OCI-M2 (cell line): ENCODE data around the gene NECTIN1.

Experiments used
- DNase-seq: peaks from one replicate; lab custom pipeline; 2025; ENCODE audit not compliant: unreplicated experiment; lab: John Stamatoyannopoulos, UW

NECTIN1 gene

DNA sequence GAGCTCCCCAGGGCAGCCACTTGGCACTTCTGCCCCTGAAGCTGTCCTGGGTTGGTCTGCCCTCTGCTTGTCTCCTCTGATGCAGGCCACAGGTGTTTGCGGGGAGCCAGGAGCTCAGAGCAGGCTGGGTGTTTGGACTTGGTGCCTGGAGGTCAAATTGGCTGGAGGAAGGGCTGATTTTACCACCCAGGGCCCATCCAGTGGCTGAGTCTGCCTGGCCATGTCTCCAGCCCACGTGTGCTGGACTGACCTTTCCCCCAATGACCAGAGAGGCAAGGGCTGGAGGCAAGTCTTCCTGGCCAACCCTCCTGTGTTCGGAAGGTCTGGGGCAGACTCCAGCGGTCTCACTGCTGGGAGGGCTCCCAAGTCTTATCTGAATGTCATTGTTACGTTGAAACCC lies 84.0 kb downstream of the NECTIN1 start:
- no peak for DNase-seq

DNA sequence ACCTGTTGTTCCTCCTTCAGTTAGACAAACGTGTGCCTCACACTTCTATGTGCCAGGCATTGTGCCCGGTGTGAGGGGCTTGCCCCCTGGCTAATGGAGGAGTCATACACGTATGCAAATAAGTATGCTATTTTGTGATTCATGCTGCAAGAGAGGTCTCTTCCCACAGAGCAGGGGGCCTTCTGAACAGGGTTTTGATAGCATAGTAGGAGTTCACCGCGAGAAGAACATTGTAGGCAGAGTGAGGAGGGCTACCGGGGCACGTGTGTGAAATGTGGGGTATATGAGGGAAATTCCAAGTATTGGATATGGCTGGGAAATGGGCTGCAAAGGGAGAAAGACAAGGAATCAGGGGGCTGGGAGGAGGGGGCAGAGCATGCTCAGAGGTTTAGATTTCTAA lies 84.5 kb downstream of the NECTIN1 start:
- DNase-seq: no peak

DNA sequence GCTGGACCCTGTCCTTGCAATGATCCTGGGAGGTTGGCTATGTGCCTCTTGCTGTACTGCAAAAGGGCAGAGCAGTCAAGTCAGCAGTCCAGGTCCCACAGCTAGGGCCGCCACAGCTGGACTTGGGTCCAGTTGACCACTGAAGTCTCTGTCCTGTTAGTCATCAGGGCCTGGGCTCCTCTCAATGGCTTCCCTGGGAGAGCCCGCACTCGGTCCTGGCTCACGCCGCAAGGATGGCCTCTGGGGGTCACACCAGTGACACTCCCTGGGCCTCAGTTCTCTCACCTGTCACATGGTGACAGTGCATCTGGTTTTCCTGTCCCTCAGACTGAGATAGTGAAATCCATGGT lies 85.1 kb downstream of the NECTIN1 start:
- DNase-seq: no peak

DNA sequence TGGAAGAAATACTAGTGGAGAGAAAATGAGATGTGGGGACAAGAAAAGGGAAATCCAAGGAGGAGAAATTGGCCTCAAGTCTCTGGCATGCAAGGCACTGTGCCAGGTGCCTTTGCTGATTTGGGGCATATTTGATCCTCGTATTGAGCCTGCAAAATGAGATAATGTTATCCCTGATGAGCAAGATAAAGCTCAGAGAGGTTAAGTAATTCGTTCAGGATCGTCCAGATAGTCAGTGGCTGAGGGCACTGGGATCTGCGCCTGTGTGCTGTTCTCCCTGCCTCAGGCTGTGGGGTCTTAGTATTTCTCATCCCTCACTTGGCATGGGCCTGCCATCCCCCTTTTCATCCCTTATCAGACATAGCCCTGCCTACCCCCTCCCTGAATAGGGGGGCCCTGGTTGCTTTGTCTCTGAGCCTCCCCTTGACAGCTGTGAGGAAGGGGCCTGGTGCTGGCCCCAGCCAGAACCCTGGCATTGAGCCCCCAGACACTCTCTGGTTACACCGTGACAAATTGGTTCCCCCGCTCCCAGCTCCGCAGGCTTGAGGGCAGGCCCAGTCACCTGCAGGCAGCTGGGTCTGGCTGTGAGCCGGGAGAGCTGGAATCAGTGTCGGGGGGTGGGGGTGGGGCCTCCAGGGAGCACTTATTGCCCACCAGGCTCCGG lies 85.7 kb downstream of the NECTIN1 start:
- DNase-seq: no peak

DNA sequence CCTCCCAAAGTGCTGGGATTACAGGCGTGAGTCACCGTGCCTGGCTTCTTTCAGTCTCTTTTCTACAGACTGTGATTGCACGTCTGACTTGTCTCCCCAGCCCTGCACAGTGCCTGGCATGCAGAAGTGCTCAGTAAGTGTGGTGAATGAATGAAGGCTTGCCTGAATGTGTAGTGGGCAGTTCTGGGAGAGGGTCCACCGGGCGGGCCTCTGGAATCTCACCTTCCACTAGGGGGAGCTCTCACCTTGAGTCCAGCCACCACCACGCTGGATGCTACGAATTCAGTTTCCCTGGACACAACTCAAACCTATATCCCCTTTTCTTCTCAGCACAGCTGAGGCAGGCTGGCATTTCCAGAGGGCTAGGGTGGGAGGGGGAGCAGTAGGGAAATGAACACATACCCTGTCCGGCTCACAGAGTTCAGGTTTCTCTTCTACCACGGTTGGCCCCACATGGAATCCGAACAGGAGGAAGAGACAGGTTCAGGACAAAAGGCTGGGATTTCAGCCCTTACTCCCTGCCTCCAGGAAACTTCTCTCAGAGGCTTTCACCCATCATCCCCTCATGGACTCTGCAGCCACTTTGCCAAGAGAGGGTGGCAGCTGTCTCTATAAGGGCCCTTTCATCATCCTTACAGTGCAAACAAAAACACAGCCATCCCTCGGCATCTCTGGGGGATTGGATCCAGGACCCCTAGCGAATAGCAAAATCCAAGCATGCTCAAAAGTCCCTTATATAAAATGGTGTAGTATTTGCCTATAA lies 86.8 kb downstream of the NECTIN1 start:
- DNase-seq: no peak

DNA sequence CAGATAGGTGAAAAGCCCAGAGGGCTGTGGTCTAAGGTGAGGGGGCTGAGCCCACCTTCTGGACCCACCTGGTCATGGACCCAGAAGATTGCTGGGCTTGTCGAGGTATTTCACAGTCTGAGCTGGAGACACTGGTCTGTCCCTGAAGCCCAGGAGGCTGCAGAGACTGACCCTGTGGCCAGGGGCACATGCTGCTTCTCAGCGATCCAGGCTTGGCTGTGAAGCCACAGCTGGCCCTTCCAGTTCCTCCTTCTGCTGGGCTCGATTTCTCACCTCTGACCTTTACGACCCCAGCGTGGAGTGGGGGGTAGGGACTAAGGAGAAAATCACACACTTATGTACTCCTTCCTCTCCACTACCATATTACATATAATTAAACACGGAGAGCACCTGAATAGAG lies 88.5 kb downstream of the NECTIN1 start:
- DNase-seq: no peak

DNA sequence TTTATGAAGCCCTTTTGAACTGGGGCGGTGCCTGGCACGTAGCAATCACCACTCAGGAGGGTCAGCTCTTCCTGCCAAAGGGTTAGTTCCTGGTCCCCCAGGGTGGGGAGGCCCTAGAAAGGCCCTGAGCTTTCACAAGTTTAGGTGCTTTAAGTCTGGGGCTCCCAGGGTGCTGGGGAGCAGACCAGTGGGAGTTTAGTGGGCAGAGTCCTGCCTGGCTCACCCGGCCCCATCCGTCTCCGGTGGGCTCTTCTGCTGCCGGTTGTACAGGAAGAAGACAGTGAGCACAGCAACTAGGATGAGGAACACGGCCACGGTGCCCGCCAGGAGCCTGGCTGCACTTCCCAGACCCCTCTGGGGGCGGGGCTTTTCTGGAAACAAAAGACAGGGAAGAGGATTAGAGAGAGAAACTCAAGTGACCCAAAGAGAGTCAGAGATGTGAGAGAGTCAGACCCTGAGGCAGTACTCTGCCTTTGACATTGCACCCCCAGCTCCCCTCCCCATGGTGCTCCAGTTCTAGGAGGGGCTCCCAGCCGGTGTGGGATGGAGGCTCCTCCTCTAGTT lies 89.3 kb downstream of the NECTIN1 start:
- no peak for DNase-seq

DNA sequence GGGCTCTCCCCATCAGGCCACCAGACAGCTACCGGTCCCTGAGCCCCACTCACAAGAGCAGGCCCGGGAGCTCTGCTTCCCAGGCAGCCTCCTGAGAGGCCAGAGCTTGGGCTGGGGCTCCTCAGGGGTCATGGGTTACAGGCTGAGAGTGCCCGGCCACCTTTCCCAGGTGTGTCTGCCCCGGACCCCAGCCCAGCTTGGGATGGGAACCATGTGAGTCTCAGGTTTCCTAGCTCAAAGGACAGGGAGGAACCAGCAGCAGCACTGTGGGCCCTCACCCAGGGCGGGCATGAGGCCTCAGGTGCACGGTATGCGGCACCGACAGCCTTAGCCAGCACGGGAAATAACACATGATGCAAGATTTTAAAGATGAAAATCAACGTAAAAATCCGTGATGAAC lies 90.1 kb downstream of the NECTIN1 start:
- no peak for DNase-seq

DNA sequence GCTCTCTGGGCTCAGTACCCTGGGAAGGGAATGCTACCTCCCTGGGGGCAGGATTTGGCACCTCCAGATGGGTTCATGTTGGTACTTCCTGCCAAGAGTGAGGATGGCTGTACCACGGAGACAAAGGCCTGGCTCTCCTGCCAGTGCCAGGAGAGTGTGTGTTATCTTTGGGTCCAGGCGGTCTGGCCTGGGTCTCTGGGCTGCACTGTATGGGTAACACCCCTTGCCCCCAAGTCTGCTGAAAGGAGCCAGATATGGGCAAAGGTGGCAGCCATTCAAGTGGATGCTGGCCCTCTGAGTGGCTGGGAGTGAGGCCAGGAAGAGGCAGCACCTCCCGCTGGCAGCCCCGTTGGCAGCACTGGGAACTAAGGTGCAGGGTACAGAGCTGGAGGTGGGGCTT lies 91.5 kb downstream of the NECTIN1 start:
- DNase-seq: no peak

DNA sequence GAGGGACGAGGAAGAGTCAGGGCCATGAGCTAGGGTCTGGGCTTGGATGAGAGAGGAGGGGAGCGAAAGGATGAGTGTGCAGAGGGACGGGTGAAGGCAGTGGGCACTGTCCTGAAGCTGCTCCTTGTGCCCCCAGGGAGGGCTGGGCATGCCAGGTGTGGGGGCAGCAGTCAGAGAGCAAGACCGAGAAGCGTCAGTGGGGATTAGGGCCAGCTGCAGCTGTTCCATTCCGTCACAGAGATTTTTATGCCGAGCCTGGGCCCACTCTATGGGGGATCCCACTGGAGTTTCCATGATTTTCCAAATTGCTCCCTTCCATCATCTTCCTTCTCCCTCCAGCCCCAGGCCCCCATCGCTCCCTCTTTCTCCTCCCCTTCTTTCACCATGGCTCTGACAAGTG lies 93.2 kb downstream of the NECTIN1 start:
- DNase-seq: no peak

DNA sequence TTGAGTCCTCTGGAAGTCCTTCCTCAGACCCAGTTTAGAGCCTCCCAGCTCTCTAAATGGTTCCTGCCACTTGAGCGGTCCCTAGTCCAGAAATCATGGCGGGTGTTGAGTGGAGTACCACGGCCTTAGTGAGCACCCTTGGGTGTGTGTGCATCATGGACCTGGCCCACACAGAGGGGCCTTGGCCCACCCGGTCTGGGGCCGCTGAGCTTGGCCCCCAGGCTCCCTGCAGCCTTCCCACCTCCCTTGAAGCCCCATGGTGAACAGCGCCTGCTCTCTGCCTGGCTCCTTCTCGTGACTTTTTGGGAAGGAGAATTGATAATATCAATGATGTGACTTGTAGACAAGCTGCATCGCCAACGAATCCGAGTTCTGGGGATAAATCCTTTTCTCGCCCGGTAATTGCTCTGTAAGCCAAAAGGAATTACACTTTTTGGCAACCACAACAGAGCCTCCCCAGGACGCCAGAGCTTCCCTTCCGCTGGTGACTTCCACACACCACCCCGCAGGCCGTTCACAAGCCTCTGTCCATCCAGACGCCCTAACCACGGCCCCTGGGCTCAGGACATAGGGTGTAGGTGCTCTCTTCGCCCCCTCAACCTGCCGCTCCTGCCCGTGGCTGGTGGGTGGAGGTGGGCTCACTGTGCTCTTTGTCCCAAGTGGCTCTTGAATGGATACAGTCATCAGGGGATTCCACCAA lies 93.8 kb downstream of the NECTIN1 start:
- no peak for DNase-seq

DNA sequence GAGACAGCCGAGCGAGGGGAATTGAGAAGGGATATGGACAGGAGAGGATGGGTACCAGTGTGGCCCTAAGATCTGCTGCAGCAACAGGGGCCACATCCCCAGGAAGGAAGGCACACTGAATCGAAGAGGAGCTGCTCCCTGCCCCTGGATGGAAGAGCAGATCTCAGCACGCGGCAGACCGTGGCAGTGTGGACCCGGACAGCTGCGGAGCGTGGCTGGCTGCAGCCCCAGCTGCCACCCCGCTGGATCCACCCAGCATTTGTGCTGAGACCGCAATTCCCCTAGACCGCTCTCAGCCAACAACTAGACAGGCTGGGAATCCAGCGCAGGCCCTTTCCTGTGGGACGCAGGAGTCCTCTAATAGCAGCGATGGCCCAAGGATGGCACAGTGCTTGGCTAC lies 94.7 kb downstream of the NECTIN1 start:
- DNase-seq: no peak

DNA sequence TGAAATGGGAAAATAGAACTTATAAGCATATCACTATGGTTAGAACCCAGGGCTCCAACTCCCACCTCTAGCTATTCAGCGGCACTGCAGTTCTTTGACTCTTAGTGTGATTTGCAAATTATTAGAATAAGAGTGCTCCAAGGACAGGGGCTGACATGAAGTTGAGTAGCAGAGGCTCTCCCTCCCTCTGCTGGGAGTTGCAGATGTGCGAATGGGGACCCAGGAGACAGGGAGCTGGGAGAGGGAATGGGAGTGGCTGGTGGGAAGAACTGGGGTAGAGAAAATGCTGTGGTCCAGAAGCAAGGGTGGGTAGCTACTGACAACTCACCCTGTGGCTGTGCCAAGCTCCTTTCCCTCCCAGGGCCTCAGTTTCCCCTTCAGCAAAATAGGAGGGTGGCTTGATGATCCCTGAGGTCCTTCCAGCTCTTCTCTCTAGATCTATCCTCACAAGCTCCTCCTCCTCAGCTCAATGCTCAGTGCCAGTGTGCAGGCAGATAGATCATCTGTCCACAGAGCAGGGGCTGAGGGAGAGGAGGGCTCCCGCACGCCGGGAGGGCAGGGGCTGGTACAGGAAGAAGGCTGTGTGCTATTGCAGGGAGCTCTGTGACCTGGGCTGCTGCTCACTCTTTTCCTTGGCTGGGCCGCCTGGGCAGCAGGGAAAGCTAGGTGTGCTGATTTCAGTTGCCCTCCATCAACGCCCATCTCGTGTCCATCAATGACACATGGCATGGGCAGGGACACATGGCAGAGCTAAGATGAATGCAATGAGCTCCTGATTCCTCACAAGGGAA lies 99.0 kb downstream of the NECTIN1 start:
- no peak for DNase-seq

DNA sequence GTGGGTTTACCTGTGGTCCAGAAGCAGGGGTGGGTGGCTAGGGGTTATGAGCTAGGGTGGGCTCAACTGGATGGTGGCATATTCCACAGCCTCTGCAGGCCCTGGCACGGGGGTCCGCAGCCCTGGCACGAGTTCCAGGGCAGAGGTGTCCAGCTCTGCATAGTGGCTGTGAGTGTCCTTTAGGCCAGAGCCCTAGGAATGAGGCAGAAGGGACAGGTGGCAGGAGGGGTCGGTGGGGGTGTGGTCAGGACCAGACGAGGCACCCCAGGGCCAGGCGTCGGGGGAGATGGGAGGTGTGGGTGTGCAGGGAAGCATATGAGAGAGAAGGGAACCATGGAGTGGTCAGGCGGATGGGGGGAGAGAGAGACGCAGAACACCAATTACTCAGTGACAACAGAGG lies 99.9 kb downstream of the NECTIN1 start:
- DNase-seq: no peak

DNA sequence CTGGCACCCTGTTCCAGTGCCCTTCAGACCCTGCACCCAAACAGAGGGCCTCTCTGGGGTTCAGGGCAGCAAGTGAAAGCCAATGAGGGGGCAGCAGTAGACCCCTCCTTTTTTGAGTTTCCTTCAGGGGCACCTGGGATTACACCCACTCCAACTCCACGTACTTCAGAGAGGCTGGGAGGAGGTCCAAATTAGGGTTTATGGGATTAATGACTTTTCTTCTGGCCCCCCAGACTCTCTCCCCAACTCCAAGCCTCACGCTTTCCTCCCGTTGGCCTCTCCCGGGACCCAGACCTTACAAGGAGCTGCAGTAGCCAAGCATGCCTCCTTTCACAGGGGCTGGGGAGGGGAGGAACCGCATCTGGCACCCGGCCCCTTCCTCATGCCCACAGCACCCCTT lies 101.7 kb downstream of the NECTIN1 start:
- DNase-seq: no peak

DNA sequence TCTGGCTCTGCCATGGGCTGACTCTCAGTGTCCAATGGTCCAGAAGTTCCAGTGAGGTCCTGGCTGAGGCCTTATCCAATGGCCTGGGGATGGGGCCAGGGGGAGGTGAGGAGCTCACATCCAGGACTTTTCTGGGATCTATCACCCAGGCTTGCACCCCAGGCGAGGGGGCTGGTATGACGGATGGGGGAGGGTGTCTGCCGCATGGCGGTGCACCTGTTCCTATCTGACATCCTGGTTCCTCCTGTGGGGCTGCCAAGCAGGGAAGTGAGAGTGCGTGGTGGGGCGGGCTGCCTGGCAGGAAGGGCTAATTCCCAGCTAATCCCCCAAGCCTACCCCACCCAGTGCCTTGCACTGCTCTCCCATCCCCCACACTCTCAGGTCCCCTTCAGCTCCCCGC lies 102.1 kb downstream of the NECTIN1 start:
- no peak for DNase-seq

DNA sequence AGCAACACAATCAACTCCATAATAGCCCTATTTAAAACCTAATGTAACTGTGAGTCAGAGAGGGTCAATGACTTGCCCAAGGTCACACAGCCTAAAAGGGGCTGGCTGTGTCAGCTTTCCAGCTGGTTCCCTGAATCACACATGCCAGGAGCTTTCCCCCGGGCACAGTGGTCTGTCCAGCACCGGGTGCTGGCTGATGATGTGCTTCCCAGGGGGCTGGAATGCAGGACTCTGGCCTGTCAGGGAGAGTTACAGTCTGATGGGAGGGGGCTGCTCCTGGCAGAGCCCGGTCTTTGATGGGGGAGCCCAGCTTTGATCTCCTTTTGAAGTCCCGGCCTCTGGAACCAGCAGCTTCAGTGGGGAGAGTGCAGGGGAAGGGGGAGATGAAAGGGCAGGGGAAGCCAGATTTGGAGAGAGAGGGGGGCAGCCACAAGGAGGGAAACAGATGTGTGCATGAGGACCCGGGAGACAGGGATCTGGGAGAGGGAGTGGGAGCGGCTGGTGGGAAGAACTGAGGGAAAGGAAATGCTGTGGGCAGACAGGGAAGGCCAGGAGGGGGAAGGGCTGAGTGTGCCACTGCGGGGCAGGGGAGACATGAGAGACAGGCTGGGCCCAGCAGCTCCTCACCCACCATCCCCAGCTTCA lies 102.7 kb downstream of the NECTIN1 start:
- no peak for DNase-seq

DNA sequence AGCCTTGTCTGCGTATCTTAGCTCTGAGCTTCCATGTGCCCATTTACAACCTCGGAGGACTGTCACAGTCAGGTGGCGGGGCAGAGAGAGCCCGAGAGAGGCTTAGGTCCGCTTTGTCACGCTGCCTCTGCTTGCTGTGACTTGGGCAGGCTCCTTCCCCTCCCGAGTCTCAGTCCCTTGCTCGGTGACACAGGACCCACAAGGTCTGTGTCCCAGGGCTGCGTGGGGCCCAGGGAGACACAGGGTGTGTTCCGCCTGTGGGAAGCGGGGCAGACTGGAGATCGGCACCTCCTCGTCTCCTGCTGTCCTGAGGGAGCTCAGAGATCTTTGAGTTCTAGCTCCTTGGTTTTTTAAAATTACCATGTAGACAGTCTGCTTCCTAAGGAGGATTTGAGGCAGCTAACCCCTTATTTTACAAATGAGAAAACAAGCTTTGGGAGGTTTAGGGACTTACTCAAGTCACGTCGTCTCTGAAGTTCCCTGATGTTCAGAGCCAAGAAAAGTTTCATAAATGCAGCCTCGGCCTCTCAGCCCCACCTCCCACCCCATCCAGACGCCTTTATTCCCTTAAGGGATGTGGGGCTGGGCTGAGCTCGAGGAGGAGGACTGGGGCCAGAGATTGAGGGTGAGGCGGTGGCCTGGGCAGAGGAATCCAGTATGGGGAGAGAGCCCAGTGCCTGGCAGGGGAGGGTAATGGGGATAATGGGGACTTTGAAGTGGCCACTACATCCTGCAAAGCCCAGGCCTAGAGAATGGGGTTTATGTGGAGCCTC lies 103.6 kb downstream of the NECTIN1 start:
- no peak for DNase-seq

DNA sequence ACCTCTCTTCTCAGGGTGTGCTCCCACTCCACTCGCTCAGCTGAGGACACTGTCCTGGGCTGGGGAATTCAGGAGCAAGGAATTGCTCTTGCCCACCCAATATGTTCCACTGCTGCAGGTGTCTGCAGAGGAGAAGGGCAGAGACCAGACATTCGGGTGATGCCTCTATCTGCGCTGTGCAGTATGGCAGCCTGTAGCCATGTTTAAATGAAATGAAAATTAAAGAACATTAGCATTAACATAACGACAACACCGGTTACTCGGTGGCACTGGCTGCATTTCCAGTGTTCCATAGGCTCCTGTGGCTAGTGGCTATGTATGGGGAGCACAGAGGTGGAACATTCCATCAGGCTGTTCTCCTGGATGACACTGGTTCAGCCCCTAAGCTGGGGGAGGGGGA lies 104.4 kb downstream of the NECTIN1 start:
- no peak for DNase-seq

DNA sequence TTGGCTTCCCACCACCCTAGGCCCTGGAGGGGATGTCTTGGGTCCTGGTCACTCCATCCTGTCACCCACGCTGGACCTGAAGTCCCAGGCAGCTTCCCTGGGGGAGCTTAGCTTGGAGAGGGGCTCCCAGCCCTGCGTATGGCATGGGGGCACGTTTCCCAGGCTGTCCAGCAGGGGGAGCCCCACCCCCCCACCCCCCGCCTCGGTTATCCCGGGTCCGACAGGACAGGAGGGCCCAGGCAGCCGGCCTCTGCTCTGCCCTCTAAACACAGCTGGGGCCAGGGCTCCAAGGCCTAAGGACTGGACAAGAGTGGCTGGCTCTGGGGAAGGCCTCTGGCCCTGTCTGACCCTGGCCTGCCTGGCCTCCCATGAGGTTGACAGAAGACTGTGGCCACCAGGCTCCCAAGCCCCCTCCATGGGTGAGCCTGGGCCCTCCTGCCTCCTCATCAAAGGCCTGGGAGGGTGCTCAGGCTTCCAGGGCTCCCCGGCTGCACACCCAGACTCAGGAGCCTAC lies 104.8 kb downstream of the NECTIN1 start:
- DNase-seq: no peak
